ENCODE measurements around the gene ZNF563. TPM values are rescaled to one million over a fixed set of nuclear protein-coding genes. Genes with fewer than 3 reads are reported as not detected.

Gene ZNF563
- total and polyA plus RNA-seq, 10 donors = 1.6 to 9.6 (median 4.0) TPM

DNA sequence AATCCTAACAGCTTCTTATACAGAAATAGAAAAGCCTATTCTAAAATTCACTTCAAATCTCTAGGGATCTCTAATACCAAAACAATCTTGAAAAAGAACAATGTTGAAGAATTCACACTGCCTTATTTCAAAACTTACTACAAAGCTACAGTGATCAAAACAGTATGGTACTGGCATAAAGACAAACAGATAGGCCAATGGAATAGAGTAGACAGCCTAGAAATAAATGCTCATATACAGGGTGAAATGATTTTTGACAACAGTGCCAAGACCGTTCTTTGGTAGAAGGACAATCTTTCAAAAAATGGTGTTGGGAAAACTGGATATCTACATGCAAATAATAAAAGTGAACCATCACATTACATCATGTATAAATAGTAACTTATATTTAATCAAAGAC lies 11.8 kb upstream of the ZNF563 start:
- 90 to 100% (median 94%) methylated on average over 1 of the region's 1 CpG for WGBS, 5 donors
- Histone ChIP-seq H3K4me3 (no peak overlapping the region), H3K36me3 (peaks cover 5 to 11% (median 9%) of the 10 kb centered on the region in 6 donors), H3K27me3 (replicated peaks in 1 of 7) (no peaks in the 10 kb centered on the region), H3K27ac (no peak overlapping the region), H3K4me1 (no peaks in the 10 kb centered on the region), H3K9me3 (peaks cover 12 to 100% (median 83%) of the 10 kb centered on the region in 8 donors)
- intact Hi-C loops (cut with DNase I; ENCODE audit: low total_unique reads) = no loop called here
- TF ChIP-seq POLR2AphosphoS5 (IDR thresholded peaks at IDR 0.05) (no peak), POLR2A (IDR thresholded peaks at IDR 0.05) (no peak)
- TF ChIP-seq, protein P1, sequence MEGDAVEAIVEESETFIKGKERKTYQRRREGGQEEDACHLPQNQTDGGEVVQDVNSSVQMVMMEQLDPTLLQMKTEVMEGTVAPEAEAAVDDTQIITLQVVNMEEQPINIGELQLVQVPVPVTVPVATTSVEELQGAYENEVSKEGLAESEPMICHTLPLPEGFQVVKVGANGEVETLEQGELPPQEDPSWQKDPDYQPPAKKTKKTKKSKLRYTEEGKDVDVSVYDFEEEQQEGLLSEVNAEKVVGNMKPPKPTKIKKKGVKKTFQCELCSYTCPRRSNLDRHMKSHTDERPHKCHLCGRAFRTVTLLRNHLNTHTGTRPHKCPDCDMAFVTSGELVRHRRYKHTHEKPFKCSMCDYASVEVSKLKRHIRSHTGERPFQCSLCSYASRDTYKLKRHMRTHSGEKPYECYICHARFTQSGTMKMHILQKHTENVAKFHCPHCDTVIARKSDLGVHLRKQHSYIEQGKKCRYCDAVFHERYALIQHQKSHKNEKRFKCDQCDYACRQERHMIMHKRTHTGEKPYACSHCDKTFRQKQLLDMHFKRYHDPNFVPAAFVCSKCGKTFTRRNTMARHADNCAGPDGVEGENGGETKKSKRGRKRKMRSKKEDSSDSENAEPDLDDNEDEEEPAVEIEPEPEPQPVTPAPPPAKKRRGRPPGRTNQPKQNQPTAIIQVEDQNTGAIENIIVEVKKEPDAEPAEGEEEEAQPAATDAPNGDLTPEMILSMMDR (IDR thresholded peaks at IDR 0.05 in 8 of 11, conservative IDR thresholded peaks at IDR 0.05 in 3 of 11) = no peak
- DNase-seq = no peak

DNA sequence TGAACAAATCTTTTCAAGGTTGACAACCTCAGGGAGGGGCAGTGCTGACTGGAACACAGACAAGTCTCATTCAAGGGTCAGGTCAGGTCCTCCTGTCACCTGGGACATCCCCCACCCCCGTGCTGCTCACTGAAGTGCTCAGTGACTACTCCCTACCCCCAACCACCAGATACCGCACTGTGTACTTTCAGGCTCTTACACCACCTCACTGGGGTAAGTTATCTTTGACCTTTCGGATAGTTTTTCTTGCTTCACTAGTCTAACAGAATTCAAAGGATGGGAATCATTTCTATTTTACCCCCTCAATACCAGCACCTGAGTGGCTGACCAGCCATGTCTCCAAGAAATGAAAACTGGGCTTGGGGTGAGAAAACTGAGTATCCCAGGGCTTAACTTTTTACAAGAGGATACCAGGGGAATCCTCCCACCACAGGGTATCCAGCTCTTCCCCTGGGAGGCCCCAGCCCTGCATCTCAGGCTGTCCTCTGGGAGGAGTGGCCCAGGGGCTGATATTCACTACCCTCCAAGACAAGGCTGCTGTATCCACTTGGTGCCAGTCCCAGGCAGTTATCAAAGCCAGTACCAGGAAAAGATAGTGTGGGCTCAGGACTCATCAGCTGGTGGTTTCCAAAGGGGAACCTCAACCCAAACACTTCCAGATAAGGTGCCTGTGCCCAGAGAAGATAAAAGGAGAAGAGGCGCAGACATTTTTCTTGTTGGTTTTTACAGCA lies 2.1 kb downstream of the ZNF563 start:
- 44 to 62% (median 57%) methylated on average over 4 of the region's 4 CpGs for WGBS, 5 donors
- Histone ChIP-seq H3K4me1 (peaks cover 3 to 40% (median 29%) of the 10 kb centered on the region in 6 donors), H3K27me3 (replicated peaks in 1 of 7) (no peaks in the 10 kb centered on the region), H3K9me3 (no peaks in the 10 kb centered on the region), H3K36me3 (no peaks in the 10 kb centered on the region), H3K4me3 (peak overlapping the region in 1 of 8 donors; percentile 11), H3K27ac (peak overlapping the region in 3 of 8 donors; percentile 18 to 93 (median 89))
- intact Hi-C loops (cut with DNase I; ENCODE audit: low total_unique reads) = no loop called here
- TF ChIP-seq, protein P1 (IDR thresholded peaks at IDR 0.05 in 8 of 11, conservative IDR thresholded peaks at IDR 0.05 in 3 of 11) = no peak
- TF ChIP-seq POLR2AphosphoS5 (IDR thresholded peaks at IDR 0.05) = no peak
- no peak for TF ChIP-seq POLR2A (IDR thresholded peaks at IDR 0.05)
- DNase-seq = peak; percentile 84

DNA sequence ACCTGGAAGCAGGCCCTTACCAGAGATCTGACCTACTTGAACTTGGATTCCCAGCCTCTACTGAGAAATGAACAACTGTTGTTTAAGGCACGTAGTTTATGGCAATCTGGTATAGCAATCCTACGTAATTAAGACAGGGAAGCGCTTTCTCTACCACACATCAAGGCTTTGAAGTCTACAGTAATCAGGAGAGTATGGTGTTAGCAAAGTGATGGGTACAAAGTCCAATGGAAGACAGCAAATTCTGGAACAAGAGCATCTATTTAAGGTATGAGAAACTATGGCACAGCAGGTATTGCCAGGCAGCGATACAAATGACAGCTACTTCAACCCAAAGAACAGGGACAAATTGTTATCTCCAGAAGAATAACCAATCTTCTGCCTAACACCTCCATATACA lies 3.1 kb downstream of the ZNF563 start:
- H3K36me3 ChIP-seq = no peaks in the 10 kb centered on the region
- H3K4me1 ChIP-seq = peaks cover 3 to 40% (median 29%) of the 10 kb centered on the region in 6 donors
- WGBS, 5 donors = 85 to 98% (median 96%) methylated on average over 4 of the region's 4 CpGs
- no peak for DNase-seq
- no peaks in the 10 kb centered on the region for H3K9me3 ChIP-seq
- intact Hi-C loops (cut with DNase I; ENCODE audit: low total_unique reads) = no loop called here
- TF ChIP-seq POLR2AphosphoS5 (IDR thresholded peaks at IDR 0.05) = no peak
- TF ChIP-seq POLR2A (IDR thresholded peaks at IDR 0.05) = no peak
- TF ChIP-seq, protein P1 (IDR thresholded peaks at IDR 0.05 in 8 of 11, conservative IDR thresholded peaks at IDR 0.05 in 3 of 11) = no peak
- H3K4me3 ChIP-seq = no peak overlapping the region
- no peaks in the 10 kb centered on the region for H3K27me3 ChIP-seq (replicated peaks in 1 of 7)
- no peak overlapping the region for H3K27ac ChIP-seq

DNA sequence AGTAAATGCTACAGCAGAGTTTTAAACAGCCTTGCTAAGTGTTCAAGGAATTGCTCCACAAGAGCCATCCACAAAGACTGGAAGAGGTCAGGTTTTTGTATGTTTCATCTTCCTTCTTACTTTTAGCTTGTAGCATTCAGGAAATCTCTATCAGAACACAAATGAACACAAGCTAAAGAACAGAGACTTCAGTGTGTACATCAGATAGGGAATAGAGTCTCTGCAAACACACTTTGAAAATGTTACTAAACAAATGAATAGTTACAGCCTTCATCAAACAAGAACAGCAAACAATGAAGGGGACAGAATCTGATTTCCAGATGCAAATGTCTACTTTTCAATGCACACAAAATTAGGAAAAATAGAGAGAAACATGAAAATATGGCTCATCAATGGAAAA lies 7.7 kb downstream of the ZNF563 start:
- intact Hi-C loops (cut with DNase I; ENCODE audit: low total_unique reads) = no loop called here
- peaks cover 0 to 31% (median 14%) of the 10 kb centered on the region in 8 donors for H3K9me3 ChIP-seq
- H3K36me3 ChIP-seq = peaks cover 0 to 36% (median 19%) of the 10 kb centered on the region in 6 donors
- H3K4me3 ChIP-seq = no peak overlapping the region
- no peak overlapping the region for H3K27ac ChIP-seq
- peaks cover 0 to 7% (median 1%) of the 10 kb centered on the region in 6 donors for H3K4me1 ChIP-seq
- TF ChIP-seq, protein P1 (IDR thresholded peaks at IDR 0.05 in 8 of 11, conservative IDR thresholded peaks at IDR 0.05 in 3 of 11) = no peak
- TF ChIP-seq POLR2AphosphoS5 (IDR thresholded peaks at IDR 0.05) (no peak), POLR2A (IDR thresholded peaks at IDR 0.05) (no peak)
- no peak for DNase-seq
- H3K27me3 ChIP-seq (replicated peaks in 1 of 7) = no peaks in the 10 kb centered on the region

All from spleen (tissue), 11 donors.